HG03439 (cell line): Measurements from ENCODE around the gene PDLIM5.
"Not testable (repeated sequence)": the region's sequence is repeated elsewhere in the genome, so short reads cannot be mapped to it uniquely, and the experiment has no call there.

Experiments used
- ATAC-seq: cut with Tn5 transposase; IDR thresholded peaks from one replicate; pipeline ENCODE4 v1.9.1; 2021; ENCODE audit warnings: mild to moderate bottlenecking, moderate library complexity; ENCODE audit not compliant: unreplicated experiment

Gene PDLIM5, protein sequence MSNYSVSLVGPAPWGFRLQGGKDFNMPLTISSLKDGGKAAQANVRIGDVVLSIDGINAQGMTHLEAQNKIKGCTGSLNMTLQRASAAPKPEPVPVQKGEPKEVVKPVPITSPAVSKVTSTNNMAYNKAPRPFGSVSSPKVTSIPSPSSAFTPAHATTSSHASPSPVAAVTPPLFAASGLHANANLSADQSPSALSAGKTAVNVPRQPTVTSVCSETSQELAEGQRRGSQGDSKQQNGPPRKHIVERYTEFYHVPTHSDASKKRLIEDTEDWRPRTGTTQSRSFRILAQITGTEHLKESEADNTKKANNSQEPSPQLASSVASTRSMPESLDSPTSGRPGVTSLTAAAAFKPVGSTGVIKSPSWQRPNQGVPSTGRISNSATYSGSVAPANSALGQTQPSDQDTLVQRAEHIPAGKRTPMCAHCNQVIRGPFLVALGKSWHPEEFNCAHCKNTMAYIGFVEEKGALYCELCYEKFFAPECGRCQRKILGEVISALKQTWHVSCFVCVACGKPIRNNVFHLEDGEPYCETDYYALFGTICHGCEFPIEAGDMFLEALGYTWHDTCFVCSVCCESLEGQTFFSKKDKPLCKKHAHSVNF

DNA sequence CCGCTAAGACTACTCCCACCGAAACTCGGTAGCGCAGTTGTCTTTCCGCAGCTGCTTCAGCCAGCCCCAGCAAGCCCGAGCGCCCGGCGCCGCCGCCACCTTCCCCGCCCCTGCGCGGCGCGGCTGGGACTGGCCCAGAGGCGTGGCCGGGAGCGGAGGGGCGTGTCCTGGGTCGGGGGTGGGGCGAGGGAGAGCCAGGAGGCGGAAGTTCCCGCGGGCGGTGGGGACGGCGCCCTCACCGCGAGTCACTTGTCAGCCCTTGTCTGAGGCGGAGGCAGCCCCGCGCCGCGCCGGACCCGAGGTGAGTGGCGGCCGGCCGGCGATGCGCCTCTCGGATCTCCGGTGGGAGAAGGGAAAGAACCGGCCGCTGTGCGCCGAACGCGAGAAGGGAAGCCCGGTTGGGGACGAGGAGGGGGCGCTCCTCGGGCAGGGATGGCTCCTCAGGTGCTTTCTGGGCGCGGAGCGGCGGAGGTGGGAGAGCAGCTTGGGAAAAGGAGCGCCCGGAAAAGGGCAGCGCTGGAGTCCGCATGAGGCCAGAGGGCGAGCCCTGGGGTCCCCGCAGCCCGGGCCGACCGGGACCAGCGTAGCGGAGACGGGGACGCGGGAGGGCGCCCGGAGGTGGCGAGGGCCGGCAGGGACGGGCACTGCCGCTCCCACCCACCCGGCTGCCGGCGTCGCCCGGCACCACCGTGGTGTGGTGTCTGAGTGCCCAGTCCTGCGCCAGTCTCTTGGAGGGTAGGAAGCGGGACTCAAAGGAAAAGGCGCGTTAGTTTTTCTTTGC is at the start of gene PDLIM5:
PDLIM5 (plus strand) TSS at position 248 of the 781 bp plus-strand sequence. CDS start 3,347 bp downstream, outside the sequence.
- peak; percentile 91 for ATAC-seq

DNA sequence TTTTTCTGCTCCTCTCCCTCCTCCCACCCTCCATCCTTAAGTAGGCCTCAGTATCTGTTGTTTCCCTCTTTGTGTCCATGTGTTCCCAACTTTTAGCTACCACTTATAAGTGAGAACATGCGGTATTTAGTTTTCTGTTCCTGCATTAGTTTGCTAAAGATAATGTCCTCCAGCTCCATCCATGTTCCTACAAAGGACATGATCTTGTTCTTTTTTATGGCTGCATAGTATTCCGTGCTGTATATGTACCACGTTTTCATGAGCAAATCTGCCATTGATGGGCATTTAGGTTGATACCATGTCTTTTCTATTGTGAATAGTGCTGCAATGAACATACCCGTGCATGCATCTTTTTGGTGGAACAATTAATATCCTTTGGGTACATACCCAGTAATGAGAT is 49.3 kb upstream of the PDLIM5 start:
- ATAC-seq = not testable (repeated sequence)

DNA sequence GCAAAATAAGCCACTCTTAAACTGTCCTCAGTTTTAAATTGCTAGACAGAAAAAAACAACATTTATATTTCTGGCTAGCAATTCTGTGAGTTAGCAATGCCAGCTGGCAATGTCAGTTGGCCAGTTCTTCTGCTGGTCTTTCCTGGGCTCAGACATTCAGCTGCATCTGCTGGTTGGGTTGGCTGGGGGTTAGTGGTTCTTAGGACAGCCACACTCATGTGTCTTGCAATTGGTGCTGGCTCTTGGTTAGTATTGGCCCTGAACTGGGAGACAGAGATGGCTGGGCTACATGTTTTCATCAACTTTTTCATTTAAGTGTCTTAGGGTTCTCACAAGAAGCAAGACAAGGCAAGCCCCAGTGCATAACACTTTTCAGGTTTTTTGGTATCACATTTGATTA is 48.0 kb upstream of the PDLIM5 start:
- no peak for ATAC-seq

DNA sequence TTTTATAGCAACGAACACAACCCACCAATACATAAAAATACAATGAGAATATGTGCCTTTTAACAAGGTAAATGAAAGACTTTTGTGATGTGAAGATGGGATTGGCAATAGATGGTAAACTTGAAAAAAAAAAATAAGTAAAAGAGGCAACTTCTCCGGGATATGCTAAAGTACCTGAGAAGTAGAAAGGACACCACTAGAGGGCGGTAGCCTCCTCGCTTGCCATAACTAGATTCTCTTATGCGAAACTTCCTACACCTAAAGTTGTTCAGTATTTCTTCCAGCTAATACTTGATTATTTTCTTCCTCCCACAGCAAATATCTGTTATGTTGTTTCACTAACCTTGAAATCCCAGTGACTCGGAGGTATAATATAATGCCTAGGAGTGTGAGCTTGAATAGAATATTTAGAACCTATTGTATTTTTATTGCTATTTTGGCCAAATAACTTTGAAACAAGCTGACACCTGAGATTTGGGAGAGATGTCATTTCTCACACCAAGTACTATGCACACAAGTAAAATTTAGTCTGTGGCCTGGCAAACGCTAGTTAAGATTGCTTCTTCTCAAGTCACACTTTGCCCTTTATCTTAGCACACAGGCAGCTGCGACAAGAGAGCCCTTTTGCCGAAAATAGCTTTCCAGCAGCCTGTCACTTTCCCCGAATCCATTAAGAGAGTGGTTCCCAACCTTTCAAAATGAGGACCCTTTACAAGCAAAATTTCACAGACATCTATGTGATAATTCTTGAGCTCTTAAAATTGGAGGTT is 44.9 kb upstream of the PDLIM5 start:
- ATAC-seq = peak; percentile 76

DNA sequence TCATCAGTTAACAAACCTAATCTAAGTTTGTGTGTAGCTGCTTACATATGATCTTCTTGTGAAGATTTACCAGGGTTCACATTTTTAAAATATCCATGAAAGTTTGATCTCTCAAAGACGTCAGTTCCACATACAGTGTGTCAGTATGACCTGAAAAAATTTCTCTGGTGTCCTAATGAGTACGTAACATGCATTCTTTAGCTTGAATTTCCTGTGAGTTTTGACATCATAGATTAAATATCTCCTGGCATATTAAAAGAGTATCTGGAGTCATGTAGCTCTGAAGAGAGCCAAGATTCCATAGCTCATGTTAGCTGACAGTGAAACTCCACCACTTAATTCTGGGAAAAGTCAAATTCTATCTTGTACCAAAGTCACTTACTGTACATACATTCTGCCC is 43.9 kb upstream of the PDLIM5 start:
- no peak for ATAC-seq

DNA sequence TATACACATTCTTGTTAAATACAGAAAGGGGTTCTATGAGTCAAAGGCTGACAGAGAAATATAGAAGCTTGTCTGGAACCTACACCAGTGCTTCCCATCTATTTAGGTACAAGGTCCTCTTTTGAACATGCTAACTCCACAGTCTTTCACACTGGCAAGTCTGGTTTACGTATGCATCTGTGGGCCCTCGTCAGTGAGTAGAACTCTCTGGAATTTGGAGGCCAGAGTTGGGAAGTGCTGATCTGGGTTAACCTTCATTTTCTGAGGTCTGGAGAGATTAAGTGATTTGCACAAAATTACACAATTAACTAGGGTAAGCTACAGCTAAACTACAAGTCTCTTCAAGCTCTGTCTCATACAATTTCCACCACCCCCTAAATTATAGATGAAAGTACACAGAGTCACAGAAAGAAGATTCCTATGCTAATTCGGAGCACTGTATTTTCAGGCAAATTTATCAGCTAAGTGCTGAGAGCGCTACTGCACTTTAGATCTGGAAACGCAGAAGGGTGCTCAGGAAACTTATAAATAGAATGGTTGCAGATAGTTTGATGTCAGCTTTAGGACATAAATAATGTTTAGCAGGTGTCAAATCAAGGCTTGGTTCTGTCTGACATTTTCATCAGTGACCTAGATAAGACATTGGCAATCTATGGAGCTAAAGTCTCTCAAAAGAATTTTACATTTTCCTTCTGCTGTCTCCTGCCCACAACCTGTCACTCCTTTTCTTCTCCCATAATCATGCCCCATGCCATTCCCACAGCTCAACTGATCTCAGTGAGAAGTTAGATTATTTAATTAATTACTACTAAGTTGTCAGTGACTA is 43.0 kb upstream of the PDLIM5 start:
- ATAC-seq = no peak

DNA sequence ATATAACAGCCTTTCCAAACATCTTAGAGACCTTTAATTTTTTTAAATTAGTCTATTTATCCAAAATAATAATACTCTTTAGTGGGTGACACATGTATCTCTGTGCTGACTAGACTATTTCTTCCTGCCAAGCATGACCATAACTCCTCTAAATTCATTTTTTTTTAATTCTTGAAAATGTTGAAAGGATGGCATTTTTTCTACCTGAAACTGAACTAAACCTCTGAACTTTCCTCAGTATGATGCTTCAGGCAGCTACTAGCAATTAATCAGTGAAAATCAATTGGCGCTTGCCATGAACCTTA is 42.4 kb upstream of the PDLIM5 start:
- no peak for ATAC-seq

DNA sequence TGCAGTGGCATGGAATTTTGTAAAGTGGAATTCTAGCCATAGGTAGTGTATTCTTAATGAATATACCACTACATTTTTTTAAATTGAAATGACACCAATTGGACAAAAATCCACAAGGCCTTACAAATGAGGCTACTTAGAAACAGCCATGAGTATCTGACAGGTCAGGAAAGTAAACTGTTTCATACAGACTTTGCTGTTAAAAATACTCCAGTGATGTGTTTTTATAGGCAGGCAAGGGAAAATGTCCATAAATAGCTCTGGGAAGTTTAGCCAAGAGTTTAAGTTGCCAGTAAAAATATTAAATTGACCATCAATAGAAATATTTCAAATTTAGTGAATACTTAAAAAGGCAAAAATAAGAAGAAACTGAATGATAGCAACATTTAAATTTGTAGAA is 41.8 kb upstream of the PDLIM5 start:
- ATAC-seq = no peak

DNA sequence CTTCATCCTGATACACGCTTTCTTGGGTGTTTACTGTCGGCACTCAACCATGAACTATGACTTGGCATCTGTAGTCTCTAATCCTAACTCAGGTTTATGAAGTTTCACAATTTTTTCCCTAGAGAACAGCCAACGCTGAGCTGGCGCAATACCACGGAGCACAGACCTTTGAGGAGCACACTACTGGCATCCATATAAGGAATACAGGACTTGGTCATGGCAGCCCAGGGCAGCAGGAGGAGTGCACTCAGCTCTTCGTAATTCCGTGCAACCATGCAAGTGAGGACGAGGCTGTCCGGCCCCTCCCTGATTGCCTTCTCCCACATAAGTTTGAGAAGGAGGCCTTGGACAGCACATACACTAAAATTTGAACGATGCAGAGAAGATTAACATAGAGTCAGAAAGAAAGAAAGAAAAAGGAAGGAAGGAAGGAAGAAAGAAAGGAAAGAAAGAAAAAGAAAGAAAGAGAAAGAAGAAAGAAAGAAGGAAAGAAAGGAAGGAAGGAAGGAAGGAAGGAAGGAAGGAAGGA is 41.0 kb upstream of the PDLIM5 start:
- no peak for ATAC-seq

DNA sequence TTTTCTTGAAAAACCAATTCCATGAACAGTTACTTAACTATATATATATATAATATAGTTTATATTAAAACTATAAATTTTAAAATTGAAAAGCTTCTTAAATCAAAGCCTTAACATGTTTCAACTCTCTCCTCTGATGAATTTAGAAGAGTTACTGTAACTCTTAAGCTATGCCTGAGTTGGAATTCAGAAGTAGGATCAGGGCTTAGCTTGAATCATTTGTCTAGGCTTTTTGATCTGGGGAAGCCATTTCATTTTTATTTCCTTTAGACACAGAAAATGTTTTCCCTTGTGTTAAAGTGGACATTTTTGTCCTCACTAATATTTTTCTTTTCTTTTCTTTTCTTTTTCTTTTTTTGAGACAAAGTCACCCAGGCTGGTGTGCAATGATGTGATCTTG is 40.4 kb upstream of the PDLIM5 start:
- no peak for ATAC-seq

DNA sequence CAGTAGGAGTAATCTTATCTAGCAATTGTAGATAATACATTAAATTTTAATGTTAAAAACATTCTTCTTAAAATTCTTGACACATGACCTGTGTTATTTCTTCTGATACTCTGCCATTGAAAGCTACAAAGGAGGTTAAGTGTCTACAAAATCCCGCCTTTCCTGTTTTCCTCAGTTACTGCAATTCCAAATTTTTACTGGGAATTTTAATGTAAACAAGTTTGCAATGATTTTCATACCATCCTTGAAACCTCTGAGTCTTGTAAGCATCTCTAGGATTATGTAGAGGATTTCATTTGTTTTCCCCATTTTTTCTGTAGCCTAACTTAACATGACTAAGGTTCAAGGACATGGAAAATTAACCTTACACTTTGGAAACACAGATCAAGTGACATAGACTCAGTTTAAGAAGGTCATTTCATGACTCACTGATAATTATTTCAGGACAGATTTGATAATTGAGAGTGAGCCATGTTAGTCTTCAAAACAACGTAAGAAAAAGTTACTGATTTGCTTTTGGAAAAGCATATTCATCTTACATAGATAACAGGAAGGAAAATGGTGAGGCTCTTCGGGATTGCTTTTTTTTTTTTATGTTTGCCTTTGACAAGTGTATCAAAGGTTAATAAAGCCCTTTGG is 39.6 kb upstream of the PDLIM5 start:
- no peak for ATAC-seq

DNA sequence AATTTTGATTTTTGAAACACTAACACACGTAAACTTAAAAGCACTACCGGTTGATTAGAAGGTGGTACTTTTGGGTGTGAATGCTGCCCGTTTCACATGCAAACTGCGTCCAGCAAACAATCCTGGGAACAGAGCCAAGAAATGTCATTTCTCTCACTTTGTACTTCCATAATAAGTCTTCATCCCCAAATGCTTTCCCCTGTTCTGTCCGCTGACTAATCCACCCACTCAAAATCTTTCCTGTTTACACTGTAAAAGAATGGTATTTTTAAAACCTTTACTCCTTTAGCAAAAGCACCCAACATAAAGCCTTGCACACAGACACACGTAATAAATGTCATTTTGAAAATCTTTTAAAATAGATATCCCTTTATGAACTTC is 39.1 kb upstream of the PDLIM5 start:
- ATAC-seq = no peak

DNA sequence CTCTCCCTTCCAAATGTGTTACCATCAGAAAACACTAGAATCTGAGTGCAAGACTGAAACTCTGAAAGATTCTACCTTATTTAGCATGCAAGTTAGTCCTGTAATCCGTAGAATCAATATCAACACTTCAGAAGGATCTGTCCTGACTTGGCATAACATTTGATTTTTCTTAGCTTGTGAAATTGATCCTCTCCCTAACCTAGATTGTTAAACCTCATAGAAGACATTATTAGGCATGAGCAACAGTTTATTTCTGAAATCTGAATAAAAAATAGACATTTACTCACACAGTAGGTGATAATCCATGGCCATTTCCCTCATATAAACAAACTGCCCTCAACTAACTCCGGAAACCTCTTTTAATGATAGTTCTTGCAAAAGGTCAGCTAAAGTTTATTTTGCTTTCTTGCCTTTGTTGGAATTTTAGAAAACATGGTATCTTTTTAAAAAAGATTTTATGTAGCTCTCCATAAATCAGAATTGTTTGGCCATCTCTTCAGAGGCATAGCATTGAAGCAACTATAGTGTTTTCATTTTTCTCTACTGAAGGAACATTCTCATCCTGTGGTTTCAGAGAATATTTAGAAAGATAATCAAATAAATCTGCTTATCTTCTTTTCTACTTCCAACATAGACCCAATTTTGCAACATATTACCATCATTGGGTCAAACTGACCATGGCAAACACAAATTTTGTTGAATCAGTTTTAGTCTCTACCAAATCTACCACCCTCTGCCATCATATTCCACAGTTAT is 38.5 kb upstream of the PDLIM5 start:
- no peak for ATAC-seq

DNA sequence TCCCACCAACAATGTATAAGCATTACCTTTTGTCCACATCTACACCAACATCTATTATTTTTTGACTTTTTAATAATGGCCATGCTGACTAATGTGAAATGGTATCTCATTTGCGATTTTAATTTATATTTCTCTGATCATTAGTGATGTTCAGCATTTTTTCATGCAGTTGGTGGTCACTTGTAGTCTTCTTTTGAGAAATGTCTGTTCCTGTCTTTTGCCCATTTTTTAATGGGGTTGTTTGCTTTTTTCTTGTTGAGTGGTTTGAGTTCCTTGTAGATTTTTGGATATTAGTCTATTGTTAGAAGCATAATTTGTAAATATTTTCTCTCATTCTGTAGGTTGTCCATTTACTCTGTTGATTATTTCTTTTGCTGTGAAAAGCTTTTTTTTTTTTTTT is 36.8 kb upstream of the PDLIM5 start:
- ATAC-seq = no peak

DNA sequence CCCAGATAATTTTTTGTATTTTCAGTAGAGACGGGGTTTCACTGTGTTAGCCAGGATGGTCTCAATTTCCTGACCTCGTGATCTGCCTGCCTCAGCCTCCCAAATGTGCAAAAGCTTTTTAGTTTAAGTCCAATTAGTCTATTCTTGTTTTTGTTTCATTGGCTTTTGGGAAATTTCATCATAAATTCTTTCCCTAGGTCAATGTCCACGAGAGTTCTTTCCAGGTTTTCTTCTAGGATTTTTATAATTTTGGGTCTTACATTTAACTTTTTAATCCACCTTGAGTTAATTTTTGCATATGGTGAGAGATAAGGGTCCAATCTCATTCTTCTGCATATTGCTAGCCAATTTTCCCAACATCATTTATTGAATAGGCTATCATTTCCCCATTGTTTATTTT is 36.3 kb upstream of the PDLIM5 start:
- no peak for ATAC-seq

DNA sequence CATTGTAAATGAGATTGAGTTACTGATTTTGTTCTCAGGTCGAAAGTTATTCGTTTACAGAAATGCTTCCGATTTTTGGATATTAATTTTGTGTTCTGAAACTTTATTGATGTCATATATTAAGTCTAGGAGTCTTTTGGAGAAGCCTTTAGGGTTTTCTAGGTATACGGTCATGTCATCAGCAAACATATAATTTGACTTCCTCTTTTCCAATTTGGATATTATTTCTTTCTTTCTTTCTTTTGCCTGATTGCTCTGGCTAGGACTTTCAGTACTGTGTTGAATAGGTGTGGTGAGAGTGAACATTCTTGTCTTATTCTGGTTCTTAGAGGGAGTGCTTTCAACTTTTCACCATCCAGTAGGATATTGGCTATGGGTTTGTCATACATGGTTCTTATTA is 35.4 kb upstream of the PDLIM5 start:
- ATAC-seq = no peak

DNA sequence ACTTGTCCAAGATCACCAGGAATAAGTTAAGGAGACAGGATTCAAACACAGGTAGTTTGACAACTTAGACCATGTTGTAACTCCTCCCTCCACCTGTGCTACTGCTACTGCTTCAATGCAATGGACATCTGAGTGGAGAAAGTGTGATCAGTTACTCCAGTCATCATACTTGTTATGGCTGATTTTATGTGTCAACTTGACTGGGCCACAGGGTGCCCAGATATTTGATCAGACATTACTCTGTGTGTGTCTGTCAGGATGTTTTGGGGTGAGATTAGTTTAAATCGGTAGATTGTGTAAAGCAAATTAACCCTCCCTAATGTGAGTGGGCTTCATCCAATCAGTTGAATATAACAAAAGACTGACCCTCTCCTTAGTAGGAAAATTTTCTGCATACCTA is 34.8 kb upstream of the PDLIM5 start:
- no peak for ATAC-seq

DNA sequence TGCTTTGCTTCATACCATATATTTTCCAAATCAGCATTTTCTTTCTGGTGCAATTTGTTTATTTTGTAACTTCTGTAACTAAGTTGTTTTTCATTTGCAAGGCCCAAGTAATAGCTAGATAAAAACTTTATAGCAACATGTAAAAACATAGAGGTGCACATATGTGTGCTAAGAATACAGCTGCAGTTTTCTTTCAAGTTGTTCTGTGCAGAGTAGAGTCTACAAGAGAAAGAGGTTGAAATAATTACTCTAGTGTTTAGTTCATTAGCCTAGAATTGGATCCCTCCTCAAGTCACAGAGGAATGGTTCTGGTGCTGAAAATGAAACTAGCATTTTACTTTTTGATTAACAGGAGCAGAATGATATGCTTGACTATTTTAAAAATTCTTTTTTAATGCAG is 32.2 kb upstream of the PDLIM5 start:
- no peak for ATAC-seq

DNA sequence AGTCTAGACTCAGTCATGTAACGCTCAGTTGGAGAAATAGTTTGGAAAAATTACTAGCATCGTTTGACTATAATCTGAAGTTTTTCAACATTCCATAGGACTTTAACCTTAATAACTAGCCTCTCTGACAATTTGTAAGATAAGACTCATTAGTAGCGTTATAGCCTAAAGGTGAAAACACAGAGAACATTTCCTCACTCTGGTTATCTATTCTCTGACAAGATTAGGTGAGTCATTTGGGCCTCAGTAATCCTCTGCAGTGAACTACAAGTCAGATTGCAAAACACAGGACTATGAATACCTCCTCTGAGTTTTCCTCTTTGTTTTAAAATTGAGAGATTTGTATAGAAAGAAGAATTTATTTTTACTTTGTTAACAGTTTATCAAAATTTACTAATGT is 31.8 kb upstream of the PDLIM5 start:
- ATAC-seq = no peak
